HG03045 (cell line): ENCODE data around the gene SV2A.
"Not testable (repeated sequence)": the region's sequence is repeated elsewhere in the genome, so short reads cannot be mapped to it uniquely, and the experiment has no call there.

Source experiments
- ATAC-seq: cut with Tn5 transposase; IDR thresholded peaks from one replicate; pipeline ENCODE4 v1.9.1; 2021; ENCODE audit warnings: mild to moderate bottlenecking, moderate library complexity; ENCODE audit not compliant: unreplicated experiment

Gene SV2A

DNA sequence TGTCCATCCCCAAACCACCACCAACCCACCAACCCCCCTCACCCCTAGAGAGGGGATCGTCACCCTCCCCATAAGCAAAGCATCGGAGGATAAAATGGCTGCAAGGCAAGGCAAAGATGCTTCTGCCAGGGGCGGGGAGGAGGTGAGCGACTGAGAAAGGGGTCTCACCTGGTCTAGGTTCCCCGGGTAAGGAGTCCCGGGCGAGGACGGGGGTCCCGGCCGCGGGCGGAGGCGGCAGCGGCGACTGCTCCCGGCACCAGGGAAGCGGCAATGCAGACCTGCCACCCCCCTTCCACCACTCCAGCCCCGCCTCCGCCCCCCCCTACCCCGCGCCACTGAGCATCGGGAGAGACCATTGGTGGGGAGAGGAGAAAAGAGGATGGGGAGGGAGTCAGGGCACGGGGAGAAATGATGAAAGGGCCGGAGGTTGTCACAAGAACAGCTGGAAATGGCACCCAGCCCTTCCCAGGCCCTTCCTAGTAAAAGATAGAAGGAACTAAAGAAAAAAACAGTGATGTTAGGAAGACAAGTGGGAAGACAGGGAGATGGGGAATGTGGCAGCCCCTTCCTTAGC, at the start of gene SV2A:
TSS of gene SV2A (minus strand) at position 274 of the 574 bp plus-strand sequence. CDS start 4,004 bp downstream, outside the sequence.
- ATAC-seq = no peak

DNA sequence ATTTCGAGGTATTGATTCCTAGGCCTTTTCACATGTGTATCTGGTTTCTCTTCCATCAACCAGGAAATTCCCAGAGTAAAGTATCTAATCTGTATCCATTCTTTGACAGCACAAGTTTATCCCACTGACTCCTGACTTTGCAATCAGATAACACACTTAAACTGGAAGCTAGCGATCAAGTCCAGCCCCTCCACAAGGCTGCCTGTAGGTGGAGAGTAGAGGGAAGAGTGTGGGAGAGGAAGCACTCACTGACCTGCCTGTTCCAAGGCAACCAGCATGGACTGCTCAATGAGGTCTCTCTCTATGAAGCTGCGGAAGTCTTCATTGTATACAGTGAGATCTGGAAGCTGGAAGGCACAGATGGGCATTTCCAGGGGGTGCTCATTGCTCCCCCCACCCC, 49.4 kb upstream of the SV2A start:
- no peak for ATAC-seq

- ATAC-seq = no peak
Observed at GRCh38 chr1:149966405-149966804, 48.8 kb upstream of the SV2A start.

DNA sequence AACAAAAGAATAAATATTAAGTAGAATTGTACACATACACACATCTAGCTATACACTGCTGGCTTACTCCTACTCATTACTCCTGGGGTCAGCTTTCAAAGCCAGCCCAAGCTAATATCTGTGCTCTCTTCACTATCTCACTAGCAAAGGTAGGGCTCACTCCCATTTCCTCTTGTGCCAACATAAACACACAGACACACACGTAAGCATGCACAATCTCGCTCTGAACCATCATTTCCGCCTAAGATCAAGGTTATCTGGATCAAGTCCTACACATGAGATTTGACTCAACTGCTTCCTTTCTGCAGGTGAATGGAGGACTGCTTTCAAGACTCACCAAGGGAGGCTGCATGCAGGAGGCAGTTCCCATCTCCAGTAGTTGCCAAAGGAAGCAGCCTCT, 47.8 kb upstream of the SV2A start:
- ATAC-seq = no peak

- ATAC-seq = no peak
Observed at GRCh38 chr1:149963358-149963757, 45.7 kb upstream of the SV2A start.

DNA sequence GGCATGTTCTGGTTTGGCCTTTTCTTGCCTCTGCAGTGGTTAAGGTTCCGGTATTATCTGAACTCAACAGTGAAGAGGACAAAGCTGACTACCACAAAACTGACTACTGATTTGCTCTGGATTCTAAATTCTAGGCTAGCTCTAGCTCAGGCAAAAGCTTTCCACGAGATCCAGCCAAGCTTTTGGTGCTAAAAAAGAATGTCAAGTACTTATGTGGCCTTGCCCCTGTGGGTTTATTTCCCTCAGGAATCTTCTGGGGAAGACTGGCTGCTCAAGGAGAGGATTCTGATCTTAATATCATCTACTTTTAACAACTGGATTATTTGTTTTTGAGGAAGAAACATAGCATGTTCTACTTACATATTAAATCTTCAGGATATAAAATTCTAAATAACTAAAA, 45.1 kb upstream of the SV2A start:
- ATAC-seq = no peak

DNA sequence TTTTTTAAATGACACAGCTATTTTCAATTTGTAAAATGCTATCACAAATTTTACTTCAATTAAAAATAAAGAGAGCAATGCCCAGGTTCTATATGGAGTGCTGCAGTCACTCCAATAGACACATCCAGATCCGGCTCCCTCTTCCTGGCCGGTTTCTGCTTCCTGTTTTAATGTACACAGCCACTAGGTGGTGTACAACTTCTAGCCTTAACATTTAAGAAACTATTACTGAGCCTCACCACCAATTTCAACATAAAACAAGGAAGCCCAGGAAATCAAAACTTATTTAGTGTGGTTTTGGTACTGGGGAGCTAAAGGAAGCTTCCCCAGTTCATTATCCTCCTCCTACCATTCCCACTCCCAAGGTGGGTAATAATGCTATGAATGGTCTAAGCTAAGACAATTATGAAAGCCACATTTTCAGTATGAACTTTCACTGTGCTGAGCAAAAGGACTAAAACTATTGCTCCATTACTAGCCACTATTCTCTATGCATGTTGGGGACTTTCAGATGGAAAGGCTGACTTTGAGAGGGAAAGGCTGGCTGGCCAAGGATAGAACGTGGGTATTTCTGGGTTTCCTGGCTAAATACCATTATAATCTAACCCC, 44.5 kb upstream of the SV2A start:
- ATAC-seq = no peak

DNA sequence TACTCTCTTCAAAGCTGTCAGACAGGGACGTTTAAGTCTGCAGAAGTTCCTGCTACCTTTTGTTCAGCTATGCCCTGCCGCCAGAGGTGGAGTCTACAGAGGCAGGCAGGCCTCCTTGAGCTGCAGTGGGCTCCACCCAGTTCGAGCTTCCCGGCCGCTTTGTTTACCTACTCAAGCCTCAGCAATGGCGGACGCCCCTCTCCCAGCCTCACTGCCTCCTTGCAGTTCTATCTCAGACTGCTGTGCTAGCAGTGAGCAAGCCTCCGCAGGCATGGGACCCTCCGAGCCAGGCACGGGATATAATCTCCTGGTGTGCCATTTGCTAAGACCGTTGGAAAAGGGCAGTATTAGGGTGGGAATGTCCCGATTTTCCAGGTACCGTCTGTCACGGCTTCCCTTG, 39.9 kb upstream of the SV2A start:
- ATAC-seq = not testable (repeated sequence)

DNA sequence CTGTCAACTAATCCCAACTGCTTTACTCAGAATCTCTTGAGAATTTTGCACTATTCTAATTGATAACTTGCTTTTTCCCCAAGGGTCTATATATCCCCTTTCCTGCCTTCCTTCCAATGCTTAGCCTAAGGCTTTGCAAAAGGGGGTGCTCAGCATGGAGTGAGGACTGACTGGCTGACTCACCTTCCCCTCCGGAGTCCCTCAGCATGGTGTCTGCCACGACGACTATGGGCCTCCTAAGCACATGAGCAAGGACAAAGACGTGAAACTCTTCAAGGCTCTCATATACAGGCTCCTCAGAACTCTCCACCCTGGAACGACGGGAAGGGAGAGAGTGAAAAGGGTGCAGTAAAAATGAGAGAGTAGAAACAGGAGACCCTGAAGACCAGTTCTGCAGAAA, 32.3 kb upstream of the SV2A start:
- no peak for ATAC-seq

GRCh38 chr1:149945206-149945605, 27.6 kb upstream of the SV2A start:
- no peak for ATAC-seq

GRCh38 chr1:149942885-149943284, 25.2 kb upstream of the SV2A start:
- ATAC-seq = no peak

DNA sequence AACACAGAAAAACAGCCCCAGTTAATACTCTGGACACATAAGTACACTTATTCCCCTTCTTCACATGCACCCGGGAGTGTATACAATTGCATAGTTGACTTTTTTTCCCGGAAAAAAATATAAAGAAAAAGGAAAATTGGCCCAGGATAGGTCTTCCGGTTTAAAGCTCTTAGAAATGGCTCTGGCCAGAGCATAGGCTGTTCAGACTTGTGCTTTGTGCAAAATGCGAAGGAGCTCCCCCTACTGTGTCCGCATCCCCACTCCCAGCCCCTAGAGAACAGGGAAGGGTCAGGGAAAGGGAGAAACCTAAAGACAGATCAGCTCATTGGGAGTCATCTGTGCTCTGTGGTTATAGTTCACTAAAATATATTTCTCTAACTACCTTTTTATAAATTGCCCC, 24.6 kb upstream of the SV2A start:
- ATAC-seq = no peak

DNA sequence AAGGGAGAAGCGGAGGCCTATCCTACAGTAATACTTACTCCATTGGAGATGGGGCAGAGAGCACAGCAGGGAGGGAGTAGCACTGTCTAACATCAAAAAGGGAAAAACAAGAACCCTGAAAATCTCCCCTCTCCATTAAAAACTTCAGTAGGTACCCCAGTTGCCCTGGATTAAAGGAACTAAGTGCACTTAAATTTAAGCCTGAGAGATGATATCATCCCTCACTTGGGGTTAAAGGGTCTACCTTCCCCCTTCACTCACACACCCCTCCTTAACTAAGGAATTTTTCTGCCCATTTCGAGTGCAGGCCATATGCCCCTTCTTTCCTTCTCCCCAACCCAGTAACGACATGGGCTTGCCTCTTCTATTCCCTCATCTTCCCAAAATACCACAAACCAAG, 22.8 kb upstream of the SV2A start:
- no peak for ATAC-seq

DNA sequence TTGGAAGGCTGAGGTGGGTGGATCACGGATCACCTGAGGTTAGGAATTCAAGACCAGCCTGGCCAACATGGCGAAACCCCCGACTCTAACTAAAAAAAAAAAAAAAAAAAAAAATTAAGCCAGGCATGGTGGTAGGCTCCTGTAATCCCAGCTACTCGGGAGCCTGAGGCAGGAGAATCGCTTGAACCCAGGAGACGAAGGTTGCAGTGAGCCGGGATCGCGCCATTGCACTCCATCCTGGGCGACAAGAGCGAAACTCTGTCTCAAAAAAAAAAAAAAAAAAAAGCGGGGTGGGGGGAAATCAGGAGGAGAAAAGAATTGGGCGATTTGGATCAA, 21.0 kb upstream of the SV2A start:
- ATAC-seq = not testable (repeated sequence)

DNA sequence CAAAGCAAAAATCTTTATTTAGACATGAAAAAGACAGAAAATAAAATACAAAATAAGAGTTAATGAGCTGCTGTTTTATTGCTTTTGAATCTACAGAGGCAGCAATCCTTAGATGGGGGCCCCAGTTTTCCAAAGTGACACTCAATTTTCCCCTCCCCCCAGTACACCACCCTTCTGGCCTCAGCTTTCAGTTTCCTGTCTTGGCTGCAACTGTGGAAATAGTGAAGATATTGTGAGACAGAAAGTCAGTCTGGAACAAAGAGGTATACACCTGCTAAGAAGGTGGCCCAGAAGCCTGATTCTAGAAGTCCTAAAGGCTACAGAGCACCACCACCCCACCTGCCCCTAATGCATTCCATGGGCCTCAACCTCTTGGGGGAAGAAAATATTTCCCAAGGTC, 20.1 kb upstream of the SV2A start:
- ATAC-seq = no peak

DNA sequence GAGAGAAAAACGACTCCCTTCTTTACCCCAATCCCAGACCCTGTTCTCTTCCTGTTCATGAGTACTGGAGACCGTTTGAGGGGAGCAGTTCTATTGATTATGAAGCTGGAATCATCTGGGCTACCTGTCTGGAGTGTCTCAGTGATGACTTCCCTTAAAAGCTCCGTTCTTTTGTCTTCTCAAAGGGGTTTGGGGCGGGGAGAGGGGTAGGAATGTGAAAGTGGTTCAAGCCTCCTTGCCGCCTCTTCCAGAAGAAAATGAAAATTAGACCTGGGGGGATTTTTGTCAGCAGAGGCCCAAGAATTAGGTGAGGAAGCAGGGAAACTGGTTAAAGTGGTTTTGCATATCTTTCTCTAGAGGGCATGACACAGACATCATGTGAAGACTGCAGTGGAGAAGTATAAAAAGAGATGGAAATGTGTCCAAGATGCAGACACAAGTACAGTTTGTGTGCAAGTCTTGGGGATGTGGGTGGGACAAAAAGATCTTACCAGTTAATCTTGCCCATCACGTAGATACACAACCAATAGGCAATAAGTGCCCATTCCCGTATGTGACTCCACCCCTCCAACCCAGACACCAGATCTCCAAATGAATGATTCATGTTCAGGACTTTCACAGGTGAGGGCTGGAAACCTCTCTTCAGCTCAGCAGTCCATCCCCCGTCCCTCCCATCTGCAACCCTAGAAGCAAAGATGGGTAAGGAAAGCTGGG, 19.5 kb upstream of the SV2A start:
- ATAC-seq = no peak

- ATAC-seq = no peak
Observed at GRCh38 chr1:149936170-149936991, 18.7 kb upstream of the SV2A start, which contains the start of gene MTMR11. Gene MTMR11, minus strand, starts transcription at chr1:149936879. Its CDS starts 232 bp downstream, at chr1:149936647.

GRCh38 chr1:149934356-149934755, 16.7 kb upstream of the SV2A start:
- no peak for ATAC-seq

DNA sequence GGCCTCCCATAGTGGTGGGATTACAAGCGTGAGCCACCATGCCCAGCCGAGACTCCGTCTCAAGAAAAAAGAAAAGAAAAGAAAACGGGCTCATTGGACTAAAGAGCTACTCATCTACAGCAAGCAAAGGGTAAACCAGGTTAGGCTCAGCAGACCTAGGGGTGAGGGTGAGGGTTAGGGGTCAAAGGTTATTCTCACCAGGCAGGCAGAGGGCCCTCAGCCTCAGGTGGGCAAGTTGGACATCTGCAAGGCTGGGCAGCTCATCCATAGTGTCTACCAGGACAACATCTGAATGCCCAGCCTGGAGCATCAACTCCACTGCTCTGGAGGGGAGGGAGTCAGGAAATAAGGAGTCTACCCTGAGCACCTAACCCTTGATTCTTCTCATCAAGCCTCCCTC, 15.6 kb upstream of the SV2A start:
- ATAC-seq = no peak

DNA sequence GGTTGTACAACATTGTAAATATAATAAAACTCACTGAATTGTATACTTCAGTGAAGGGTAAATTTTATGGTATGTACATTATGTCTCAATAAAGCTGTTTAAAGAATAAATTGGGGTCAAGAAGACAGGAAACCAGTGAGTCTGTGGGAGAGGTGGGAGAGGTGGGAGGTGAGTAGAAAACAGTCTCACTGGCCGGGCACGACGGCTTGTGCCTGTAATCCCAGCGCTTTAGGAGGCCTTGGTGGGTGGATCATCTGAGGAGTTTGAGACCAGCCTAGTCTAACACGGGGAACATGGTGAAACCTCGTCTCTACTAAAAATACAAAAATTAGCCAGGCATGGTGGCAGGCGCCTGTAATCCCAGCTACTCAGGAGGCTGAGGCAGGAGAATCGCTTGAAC, 14.8 kb upstream of the SV2A start:
- ATAC-seq = no peak

DNA sequence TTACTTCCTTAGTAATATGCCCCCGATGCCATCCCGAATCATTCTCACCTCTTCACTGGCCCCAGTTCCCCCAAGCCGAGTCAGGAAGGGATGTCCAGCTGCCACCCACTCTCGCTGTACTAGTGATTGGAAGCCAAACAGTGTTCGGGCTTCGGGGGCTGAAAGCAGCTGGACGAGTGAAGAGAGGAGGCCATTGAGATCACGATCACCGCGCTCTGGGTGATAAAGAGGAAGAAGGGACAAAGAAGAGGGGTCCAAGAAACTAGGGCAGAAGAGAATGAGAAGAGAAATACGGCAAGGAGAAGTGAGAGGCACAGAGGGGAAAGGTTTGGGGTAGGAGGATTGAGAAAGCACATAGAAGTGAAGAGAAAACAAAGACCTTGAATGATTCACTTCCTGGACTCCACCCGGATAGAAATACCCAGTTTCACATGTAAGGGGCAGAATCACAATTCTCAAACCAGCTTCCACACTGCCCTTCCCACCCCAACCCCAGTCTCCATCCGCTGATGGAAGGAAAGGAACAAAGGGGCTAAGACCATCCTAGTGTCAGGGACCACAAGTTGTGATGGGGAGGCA, 13.7 kb upstream of the SV2A start:
- ATAC-seq = no peak
